ENCODE results near the gene APOB.

APOB gene

GRCh38 chr2:21039979-21040467 lies 3.9 kb downstream of the APOB start:
- no peak overlapping the region for H3K27ac Mint-ChIP-seq
- no peaks in the 10 kb centered on the region for H3K9me3 Mint-ChIP-seq
- H3K27me3 Mint-ChIP-seq (ENCODE audit: low read depth): peaks cover 55% of the 10 kb centered on the region
- H3K4me3 Mint-ChIP-seq: no peak overlapping the region
- no peaks in the 10 kb centered on the region for H3K36me3 Mint-ChIP-seq (ENCODE audit: low read depth)
- H3K4me1 Mint-ChIP-seq: peaks cover 4% of the 10 kb centered on the region
- TF ChIP-seq, protein P1, sequence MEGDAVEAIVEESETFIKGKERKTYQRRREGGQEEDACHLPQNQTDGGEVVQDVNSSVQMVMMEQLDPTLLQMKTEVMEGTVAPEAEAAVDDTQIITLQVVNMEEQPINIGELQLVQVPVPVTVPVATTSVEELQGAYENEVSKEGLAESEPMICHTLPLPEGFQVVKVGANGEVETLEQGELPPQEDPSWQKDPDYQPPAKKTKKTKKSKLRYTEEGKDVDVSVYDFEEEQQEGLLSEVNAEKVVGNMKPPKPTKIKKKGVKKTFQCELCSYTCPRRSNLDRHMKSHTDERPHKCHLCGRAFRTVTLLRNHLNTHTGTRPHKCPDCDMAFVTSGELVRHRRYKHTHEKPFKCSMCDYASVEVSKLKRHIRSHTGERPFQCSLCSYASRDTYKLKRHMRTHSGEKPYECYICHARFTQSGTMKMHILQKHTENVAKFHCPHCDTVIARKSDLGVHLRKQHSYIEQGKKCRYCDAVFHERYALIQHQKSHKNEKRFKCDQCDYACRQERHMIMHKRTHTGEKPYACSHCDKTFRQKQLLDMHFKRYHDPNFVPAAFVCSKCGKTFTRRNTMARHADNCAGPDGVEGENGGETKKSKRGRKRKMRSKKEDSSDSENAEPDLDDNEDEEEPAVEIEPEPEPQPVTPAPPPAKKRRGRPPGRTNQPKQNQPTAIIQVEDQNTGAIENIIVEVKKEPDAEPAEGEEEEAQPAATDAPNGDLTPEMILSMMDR (IDR thresholded peaks at IDR 0.05; ENCODE audit: unreplicated experiment in 3 of 3): no peak

- no peak overlapping the region for H3K27ac Mint-ChIP-seq
- TF ChIP-seq, protein P1 (IDR thresholded peaks at IDR 0.05; ENCODE audit: unreplicated experiment in 3 of 3): no peak
- H3K4me1 Mint-ChIP-seq: peaks cover 4% of the 10 kb centered on the region
- H3K9me3 Mint-ChIP-seq: no peaks in the 10 kb centered on the region
- no peak overlapping the region for H3K4me3 Mint-ChIP-seq
- H3K27me3 Mint-ChIP-seq (ENCODE audit: low read depth): peaks cover 46% of the 10 kb centered on the region
- H3K36me3 Mint-ChIP-seq (ENCODE audit: low read depth): no peaks in the 10 kb centered on the region
These were observed 4.8 kb downstream of the APOB start for GRCh38 chr2:21039080-21039556.

GRCh38 chr2:21038403-21039073 lies 5.3 kb downstream of the APOB start:
- peaks cover 45% of the 10 kb centered on the region for H3K27me3 Mint-ChIP-seq (ENCODE audit: low read depth)

GRCh38 chr2:21037671-21038108 lies 6.2 kb downstream of the APOB start:
- H3K4me3 Mint-ChIP-seq: no peak overlapping the region
- TF ChIP-seq, protein P1 (IDR thresholded peaks at IDR 0.05; ENCODE audit: unreplicated experiment in 3 of 3): no peak
- H3K27me3 Mint-ChIP-seq (ENCODE audit: low read depth): peaks cover 38% of the 10 kb centered on the region
- H3K36me3 Mint-ChIP-seq (ENCODE audit: low read depth): no peaks in the 10 kb centered on the region
- H3K9me3 Mint-ChIP-seq: no peaks in the 10 kb centered on the region
- H3K27ac Mint-ChIP-seq: no peak overlapping the region
- H3K4me1 Mint-ChIP-seq: no peaks in the 10 kb centered on the region

More at GRCh38 chr2:21038403-21039073, 5.3 kb downstream of the APOB start:
- Mint-ChIP-seq H3K36me3 (ENCODE audit: low read depth) (no peaks in the 10 kb centered on the region), H3K27ac (no peak overlapping the region), H3K4me3 (no peak overlapping the region), H3K9me3 (no peaks in the 10 kb centered on the region), H3K4me1 (peaks cover 4% of the 10 kb centered on the region)
- TF ChIP-seq, protein P1 (IDR thresholded peaks at IDR 0.05; ENCODE audit: unreplicated experiment in 3 of 3): no peak

GRCh38 chr2:21036708-21037670 lies 6.9 kb downstream of the APOB start:
- TF ChIP-seq, protein P1 (IDR thresholded peaks at IDR 0.05; ENCODE audit: unreplicated experiment in 3 of 3): no peak
- H3K27ac Mint-ChIP-seq: no peak overlapping the region
- no peaks in the 10 kb centered on the region for H3K4me1 Mint-ChIP-seq
- peaks cover 33% of the 10 kb centered on the region for H3K27me3 Mint-ChIP-seq (ENCODE audit: low read depth)
- H3K4me3 Mint-ChIP-seq: no peak overlapping the region
- H3K36me3 Mint-ChIP-seq (ENCODE audit: low read depth): no peaks in the 10 kb centered on the region
- no peaks in the 10 kb centered on the region for H3K9me3 Mint-ChIP-seq
